ENCODE measurements around the gene HNRNPA0. TPM values are rescaled to one million over a fixed set of nuclear protein-coding genes. Genes with fewer than 3 reads are reported as not detected.

Gene HNRNPA0
- total and polyA plus RNA-seq, 2 of the 8 experiments (the other 6 are each of a cell fraction or from before 2014, with no cell fraction given) = 22.0 to 71.3 TPM

GRCh38 chr5:137708796-137709559, 45.2 kb downstream of the HNRNPA0 start:
- Histone ChIP-seq H3K23me2 (ENCODE audit: low read depth, low read length) (no peaks in the 10 kb centered on the region), H3K4me3 (ENCODE audit: extremely low read depth in 1 of 4, insufficient read depth in 2 of 4, low read depth in 3 of 4, low read length in 4 of 4) (no peak overlapping the region), H4K20me1 (replicated peaks in 1 of 2; ENCODE audit: control insufficient read depth in 1 of 2, insufficient read depth in 2 of 2, low read length in 2 of 2) (peaks cover 0 to 3% of the 10 kb centered on the region in 2 experiments), H3K18ac (ENCODE audit: extremely low read depth, low read length) (no peak overlapping the region), H3K23ac (ENCODE audit: insufficient read length) (no peak overlapping the region), H2AK5ac (ENCODE audit: low read depth, low read length) (no peak overlapping the region), H3K14ac (ENCODE audit: insufficient read length) (no peak overlapping the region), H3K4ac (replicated peaks; ENCODE audit: insufficient read length, low read depth, low read length) (no peak overlapping the region), H2BK120ac (replicated peaks; ENCODE audit: low read depth, low read length) (no peak overlapping the region), H3K27ac (ENCODE audit: low read depth, low read length) (no peak overlapping the region), H2BK15ac (ENCODE audit: low read length) (no peak overlapping the region), H3K79me1 (ENCODE audit: low read depth, low read length) (no peaks in the 10 kb centered on the region), H3K4me2 (ENCODE audit: insufficient read depth in 1 of 2, low read depth in 2 of 2, low read length in 2 of 2) (no peak overlapping the region), H4K5ac (ENCODE audit: insufficient read length, low read depth, low read length) (no peak overlapping the region), H3K36me3 (ENCODE audit: control insufficient read depth in 2 of 4, insufficient read depth in 4 of 4, low read length in 3 of 4) (peaks cover 0 to 7% (median 3%) of the 10 kb centered on the region in 4 experiments; a peak in 3 of 8 replicates), H3K4me1 (replicated peaks in 1 of 4; ENCODE audit: control insufficient read depth in 3 of 4, insufficient read depth in 4 of 4, low read length in 3 of 4) (no peaks in the 10 kb centered on the region), H2BK5ac (ENCODE audit: low read depth, low read length) (no peak overlapping the region), H3K9me3 (ENCODE audit: insufficient read depth in 2 of 2, low read depth in 1 of 2, low read length in 1 of 2) (peaks cover 3 to 4% of the 10 kb centered on the region in 2 experiments), H2BK12ac (ENCODE audit: low read depth, low read length) (no peak overlapping the region), H3K27me3 (replicated peaks in 1 of 4; ENCODE audit: control insufficient read depth in 3 of 4, extremely low read depth in 1 of 4, insufficient read depth in 3 of 4, low read length in 3 of 4) (no peaks in the 10 kb centered on the region), H3K9ac (replicated peaks in 1 of 4; ENCODE audit: extremely low read depth in 1 of 4, low read depth in 3 of 4, low read length in 3 of 4) (no peak overlapping the region), H3K56ac (replicated peaks; ENCODE audit: insufficient read length, low read depth, low read length) (no peak overlapping the region), H4K91ac (replicated peaks; ENCODE audit: insufficient read length, low read length) (no peak overlapping the region), H3K79me2 (ENCODE audit: control insufficient read depth in 1 of 2, insufficient read depth in 2 of 2, low read length in 2 of 2) (no peaks in the 10 kb centered on the region), H2BK20ac (ENCODE audit: low read length) (no peak overlapping the region), H2AFZ (ENCODE audit: low read length) (no peak overlapping the region), H4K8ac (ENCODE audit: extremely low read depth, insufficient read depth, low read length) (no peak overlapping the region)
- DNase-seq (ENCODE audit: low read depth in 1 of 2, low spot score in 2 of 2) (no peak), FAIRE-seq (no peak)
- TF ChIP-seq GABPA (IDR thresholded peaks at IDR 0.05; ENCODE audit: borderline replicate concordance, insufficient read depth, low read length) = no peak
- TF ChIP-seq MAFK (IDR thresholded peaks at IDR 0.05; ENCODE audit: low read depth, low read length) = no peak
- TF ChIP-seq HDAC6 (IDR thresholded peaks at IDR 0.05; ENCODE audit: low read depth, low read length) = no peak
- no peak for TF ChIP-seq CTBP2 (IDR thresholded peaks at IDR 0.05; ENCODE audit: borderline replicate concordance, insufficient read depth, insufficient read length, low read length)
- TF ChIP-seq KDM1A (IDR thresholded peaks at IDR 0.05; ENCODE audit: borderline replicate concordance, low read length) = no peak
- TF ChIP-seq CHD1 (IDR thresholded peaks at IDR 0.05; ENCODE audit: low read depth, low read length) = no peak
- TF ChIP-seq BRCA1 (IDR thresholded peaks at IDR 0.05; ENCODE audit: low read depth, low read length) = no peak
- TF ChIP-seq FOSL1 (IDR thresholded peaks at IDR 0.05; ENCODE audit: insufficient read depth, low read depth, low read length) = no peak
- 83% methylated on average over 3 of the region's 3 CpGs; no CpG with 5 or more reads in 1 of the 2 experiments for WGBS, 2 experiments (ENCODE audit: extremely low coverage in 1 of 2, insufficient coverage in 1 of 2, insufficient read length in 1 of 2, insufficient replicate concordance in 2 of 2, low coverage in 1 of 2, low lambda C conversion rate in 2 of 2, missing lambda C conversion rate in 1 of 2)
- ChIA-PET CTCF (ENCODE audit: partially characterized antibody) (interaction anchor here (0.6 to 1.4 kb wide), 2 partner anchors 49 to 79 kb away, joined by 3 read pairs; no protein-coding TSS in a partner anchor), POLR2A (ENCODE audit: partially characterized antibody) (no interaction called here)

Measured in H1 (cell line).